NB4 (cell line): Measurements from ENCODE around the gene SUCO.

Experiments used
- CTCF ChIP-seq: IDR thresholded peaks from one replicate; pipeline ENCODE4 v1.5.1; 2012; ENCODE audit warnings: low read depth, low read length
- MYC ChIP-seq: IDR thresholded peaks from 2 replicates; pipeline ENCODE4 v1.6.1; 2011; ENCODE audit warnings: low read depth, low read length

DNA sequence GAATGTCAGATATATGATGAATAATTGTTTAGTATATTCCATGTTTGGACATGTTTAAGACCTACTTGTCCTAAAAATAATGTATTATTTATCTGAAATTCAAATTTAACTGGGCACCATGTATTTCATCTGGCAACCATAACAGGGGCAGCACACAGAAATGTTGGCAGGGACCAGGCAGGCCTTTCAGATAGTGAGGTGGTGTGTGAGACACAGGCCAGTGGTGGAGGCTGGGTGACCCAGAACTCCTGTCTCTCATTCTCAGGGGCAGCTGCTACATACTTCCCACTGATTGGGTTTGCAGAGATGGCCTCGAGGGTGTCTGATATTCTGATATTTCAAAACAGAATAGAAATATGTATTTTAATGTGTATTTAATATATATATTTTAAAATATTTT, 124.6 kb downstream of the SUCO start:
- TF ChIP-seq CTCF: no peak
- no peak for TF ChIP-seq MYC
